Spleen (tissue), 11 donors: Measurements from ENCODE around the gene TMPRSS11D. TPM values are rescaled to one million over a fixed set of nuclear protein-coding genes. Genes with fewer than 3 reads are reported as not detected.

Experiments used
- DNase-seq: peaks from one replicate; pipeline ENCODE4 v3.0.0-alpha.2; 2020
- H3K27ac ChIP-seq, 8 donors: fragments of 200-600 bp; sonication (generic) in 7 of 8; 1 replicate in 4 of 8; 2 replicates in 4 of 8; pipeline versions ENCODE4 v1.5.0 to v1.8.0; 2016 to 2021; ENCODE audit warnings: inconsistent platforms in 4 of 8, mild to moderate bottlenecking in 4 of 8, moderate library complexity in 1 of 8
- H3K27me3 ChIP-seq, 7 donors: fragments of 200-600 bp; sonication (generic) in 6 of 7; replicated peaks in 1 of 7; 1 replicate in 4 of 7; 2 replicates in 3 of 7; pipeline versions ENCODE4 v1.5.0 to v1.8.0; 2016 to 2021; ENCODE audit warnings: inconsistent platforms in 3 of 7, mild to moderate bottlenecking in 1 of 7
- H3K36me3 ChIP-seq, 6 donors: fragments of 200-600 bp; sonication (generic) in 5 of 6; 1 replicate in 4 of 6; 2 replicates in 2 of 6; pipeline versions ENCODE4 v1.5.0 to v1.8.0; 2016 to 2021; ENCODE audit warnings: inconsistent platforms in 2 of 6
- H3K4me1 ChIP-seq, 6 donors: fragments of 200-600 bp; sonication (generic) in 5 of 6; 1 replicate in 3 of 6; 2 replicates in 3 of 6; pipeline versions ENCODE4 v1.5.0 to v1.8.0; 2016 to 2021; ENCODE audit warnings: inconsistent platforms in 3 of 6
- H3K4me3 ChIP-seq, 8 donors: fragments of 200-600 bp; sonication (generic) in 7 of 8; 1 replicate in 4 of 8; 2 replicates in 4 of 8; pipeline versions ENCODE4 v1.5.0 to v1.8.0; 2016 to 2021; ENCODE audit warnings: inconsistent platforms in 4 of 8, mild to moderate bottlenecking in 4 of 8, moderate library complexity in 2 of 8
- H3K9me3 ChIP-seq, 8 donors: fragments of 200-600 bp; sonication (generic) in 7 of 8; 1 replicate in 4 of 8; 2 replicates in 4 of 8; pipeline versions ENCODE4 v1.5.0 to v1.8.0; 2016 to 2021; ENCODE audit warnings: inconsistent platforms in 4 of 8
- CTCF ChIP-seq, 11 experiments: fragments of 200-600 bp in 7 of 11; fragments of 450-650 bp in 4 of 11; sonication (generic) in 4 of 11; IDR thresholded peaks in 8 of 11; conservative IDR thresholded peaks in 3 of 11; 1 replicate in 7 of 11; 2 replicates in 4 of 11; pipeline versions ENCODE4 v1.4.0 to v1.8.0; 2016 to 2021; ENCODE audit warnings: antibody characterized with exemption in 11 of 11, inconsistent platforms in 4 of 11, mild to moderate bottlenecking in 1 of 11
- POLR2A ChIP-seq, 3 donors: fragments of 450-650 bp; IDR thresholded peaks; one replicate each; pipeline ENCODE4 v1.5.1; 2017; ENCODE audit warnings: antibody characterized with exemption in 3 of 3, mild to moderate bottlenecking in 1 of 3
- POLR2AphosphoS5 ChIP-seq, 3 donors: sonication (generic); formaldehyde crosslinking; IDR thresholded peaks; one replicate each; pipeline ENCODE4 v1.5.1; 2017; ENCODE audit warnings: antibody characterized with exemption in 3 of 3
- WGBS, 5 donors: extraction: QIAGEN DNeasy Blood & Tissue Kit in 3 of 5; methylation state at CpG; one replicate each; pipeline versions ENCODE4 v1.1.5 to v1.1.7; 2013 to 2018; 5-methylcytosine and 5-hydroxymethylcytosine counted together
- intact Hi-C: fragments of 100-400 bp; cut with DNase I; formaldehyde crosslinking; loops from one replicate; pipeline ENCODE4 v1.15.0; 2023; ENCODE audit warnings: low total_unique reads
- polyA plus RNA-seq, 3 donors: library from polyadenylated mRNA; stranded (reverse); fragments of 200-250 nt; gene quantifications; one replicate each; pipeline ENCODE4 v1.2.1, GENCODE V29; 2013
- total RNA-seq, 7 donors: library from RNA; depleted of rRNA in 3 of 7; stranded (reverse); fragments of >200 nt in 3 of 7; fragmentation: NEBNext Ultra II Directional in 4 of 7; extraction: Animal tissue kit (Norgen Biotek cat#: 25700) in 4 of 7; gene quantifications; one replicate each; pipeline versions ENCODE4 v1.1.0 to v1.2.1, GENCODE V29; 2016 to 2021
- donor health status: healthy with polysubstance abuse.
- donor health status: DM: no; HTN: no; CAD: no; lungs with moderate emphysema.
- donor health status: DM: no; HTN: no; CAD: no.
- donor health status: Bipolar disorder and iron deficiency.
- donor health status: healthy.
- donor health status: DM: no; HTN: no; CAD: no.
- donor health status: DM: yes; HTN: yes; CAD: no.

TMPRSS11D gene
- total and polyA plus RNA-seq, 10 donors, result 0.02 to 0.06 TPM; not detected in 8

GRCh38 chr4:67776746-67777145 lies 107.1 kb downstream of the TMPRSS11D start:
- intact Hi-C loops, result no loop called here
- Histone ChIP-seq H3K4me1 (no peaks in the 10 kb centered on the region), H3K9me3 (no peaks in the 10 kb centered on the region), H3K36me3 (no peaks in the 10 kb centered on the region), H3K27ac (no peak overlapping the region), H3K4me3 (no peak overlapping the region), H3K27me3 (no peaks in the 10 kb centered on the region)
- 61 to 86% (median 80%) methylated on average over 1 of the region's 1 CpG for WGBS, 5 donors
- TF ChIP-seq POLR2AphosphoS5 (IDR thresholded peaks at IDR 0.05) (no peak), CTCF (IDR thresholded peaks at IDR 0.05 in 8 of 11, conservative IDR thresholded peaks at IDR 0.05 in 3 of 11) (no peak), POLR2A (IDR thresholded peaks at IDR 0.05) (no peak)
- DNase-seq, result no peak

Other genes with a start within 250 kb of the TMPRSS11D start
- 100 to 1,000 TPM in 2 of 7 donors, 10 to 100 TPM in 5; 58.6 to 144 (median 75.9) TPM for gene UBA6, start 182.8 kb downstream of the TMPRSS11D start, total RNA-seq
- 1 to 10 TPM; 5.8 to 7.2 (median 6.8) TPM for gene UBA6, start 182.8 kb downstream of the TMPRSS11D start, polyA plus RNA-seq
- gene GNRHR, start 129.6 kb downstream of the TMPRSS11D start, total RNA-seq, result under 1 TPM in 1 of 7 donors, not detected in 6; 0.37 TPM
- not detected for gene GNRHR, start 129.6 kb downstream of the TMPRSS11D start, polyA plus RNA-seq
- gene TMPRSS11A, start 79.5 kb upstream of the TMPRSS11D start, total RNA-seq, result not detected
- under 1 TPM in 1 of 3 donors, not detected in 2; 0.07 TPM for gene TMPRSS11A, start 79.5 kb upstream of the TMPRSS11D start, polyA plus RNA-seq
- gene TMPRSS11F, start 245.9 kb upstream of the TMPRSS11D start, total RNA-seq, result not detected
- gene TMPRSS11F, start 245.9 kb upstream of the TMPRSS11D start, polyA plus RNA-seq, result not detected